SH-SY5Y (cell line): ENCODE results near the gene KMT2B.

Experiments
- GATA2 ChIP-seq: IDR thresholded peaks from 2 replicates; pipeline ENCODE4 v1.6.1; 2011; ENCODE audit warnings: mild to moderate bottlenecking, low read depth, low read length
- GATA3 ChIP-seq: IDR thresholded peaks from 2 replicates; pipeline ENCODE4 v1.6.1; 2011; ENCODE audit warnings: low read depth, mild to moderate bottlenecking, low read length, moderate library complexity

The KMT2B gene

GRCh38 chr19:35716801-35717664, 770 bp upstream of the KMT2B start:
- no peak for TF ChIP-seq GATA3
- 0 out of 2 replicates have a peak, but pooled peaks have one; percentile 15 for TF ChIP-seq GATA2

GRCh38 chr19:35718345-35719041, 690 bp downstream of the KMT2B start:
- no peak for TF ChIP-seq GATA3
- TF ChIP-seq GATA2, result no peak

GRCh38 chr19:35719402-35720162, 1.8 kb downstream of the KMT2B start:
- no peak for TF ChIP-seq GATA3
- no peak for TF ChIP-seq GATA2

- TF ChIP-seq GATA2, result no peak
- TF ChIP-seq GATA3, result no peak
These were observed 2.3 kb downstream of the KMT2B start for GRCh38 chr19:35720163-35720524.

GRCh38 chr19:35720648-35721047, 2.8 kb downstream of the KMT2B start:
- TF ChIP-seq GATA3 (no peak), GATA2 (no peak)

- TF ChIP-seq GATA2 (no peak), GATA3 (no peak)
These were observed 3.6 kb downstream of the KMT2B start for GRCh38 chr19:35721374-35721773.

- TF ChIP-seq GATA2, result no peak
- TF ChIP-seq GATA3, result no peak
These were observed 4.7 kb downstream of the KMT2B start for GRCh38 chr19:35722461-35722860.

GRCh38 chr19:35722897-35723296, 5.1 kb downstream of the KMT2B start:
- no peak for TF ChIP-seq GATA3
- no peak for TF ChIP-seq GATA2

- TF ChIP-seq GATA3 (no peak), GATA2 (no peak)
These were observed 5.9 kb downstream of the KMT2B start for GRCh38 chr19:35723671-35724070.

- TF ChIP-seq GATA2 (no peak), GATA3 (no peak)
These were observed 6.8 kb downstream of the KMT2B start for GRCh38 chr19:35724560-35724959.

GRCh38 chr19:35725216-35725861, 7.5 kb downstream of the KMT2B start:
- TF ChIP-seq GATA3 (no peak), GATA2 (no peak)

- TF ChIP-seq GATA3 (no peak), GATA2 (no peak)
These were observed 9.5 kb downstream of the KMT2B start for GRCh38 chr19:35727053-35727955.

- no peak for TF ChIP-seq GATA2
- TF ChIP-seq GATA3, result no peak
These were observed 10.3 kb downstream of the KMT2B start for GRCh38 chr19:35727956-35728706.
